HG03196 (cell line): Measurements from ENCODE around the gene GPD2.
"Not testable (repeated sequence)": the region's sequence is repeated elsewhere in the genome, so short reads cannot be mapped to it uniquely, and the experiment has no call there.

Source experiments
- ATAC-seq: cut with Tn5 transposase; IDR thresholded peaks from one replicate; pipeline ENCODE4 v1.9.1; 2021; ENCODE audit not compliant: unreplicated experiment

GPD2 gene

DNA sequence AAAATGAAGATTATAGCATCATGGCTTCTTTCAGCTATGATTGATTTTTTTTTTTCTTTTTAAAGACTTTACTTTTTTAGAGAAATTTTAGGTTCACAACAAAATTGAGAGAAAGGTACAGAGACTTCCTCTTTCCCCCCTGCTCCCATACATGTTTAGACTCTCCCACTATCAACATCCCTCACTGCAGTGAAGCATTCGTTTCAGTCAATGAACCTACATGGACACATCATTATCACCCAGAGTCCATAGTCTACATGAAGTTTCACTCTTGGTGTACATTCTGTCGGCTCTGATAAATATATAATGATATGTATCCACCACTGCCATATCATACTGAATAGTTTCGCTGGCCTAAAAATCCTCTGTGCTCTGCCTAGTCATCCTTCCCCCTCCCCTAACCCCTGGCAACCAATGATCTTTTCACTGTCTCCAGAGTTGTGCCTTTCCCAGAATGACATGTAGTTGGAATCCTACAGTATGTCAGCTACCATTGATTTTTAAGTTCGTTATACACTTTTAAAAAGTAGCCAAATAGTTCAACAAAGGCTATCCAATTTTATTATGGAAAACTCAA lies 86.8 kb downstream of the GPD2 start:
- no peak for ATAC-seq

- peak; percentile 97 for ATAC-seq
Observed at GRCh38 chr2:156526950-156527636, 90.9 kb downstream of the GPD2 start.

- ATAC-seq: not testable (repeated sequence)
Observed at GRCh38 chr2:156528583-156528982, 92.4 kb downstream of the GPD2 start.

GRCh38 chr2:156532989-156533388 lies 96.8 kb downstream of the GPD2 start:
- peak; percentile 69 for ATAC-seq

DNA sequence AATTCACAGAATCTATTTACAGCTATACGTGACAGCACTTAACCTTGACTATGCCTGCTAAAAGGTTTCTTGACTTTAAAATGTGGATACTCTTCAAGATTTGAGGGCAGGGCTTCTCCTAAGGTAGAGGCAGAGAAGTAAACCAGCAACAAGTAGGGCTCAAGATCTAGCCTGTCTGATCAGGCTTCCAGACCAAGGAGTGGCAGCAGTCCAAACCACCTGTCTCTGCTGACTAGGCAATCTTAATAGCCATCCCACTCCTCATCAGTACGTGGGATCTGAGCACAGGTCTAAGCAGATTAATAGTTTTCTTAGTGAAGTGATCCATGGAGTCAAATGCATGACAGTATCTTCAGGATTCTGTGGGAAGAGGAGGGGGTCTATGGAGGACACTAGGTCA lies 100.4 kb downstream of the GPD2 start:
- no peak for ATAC-seq

DNA sequence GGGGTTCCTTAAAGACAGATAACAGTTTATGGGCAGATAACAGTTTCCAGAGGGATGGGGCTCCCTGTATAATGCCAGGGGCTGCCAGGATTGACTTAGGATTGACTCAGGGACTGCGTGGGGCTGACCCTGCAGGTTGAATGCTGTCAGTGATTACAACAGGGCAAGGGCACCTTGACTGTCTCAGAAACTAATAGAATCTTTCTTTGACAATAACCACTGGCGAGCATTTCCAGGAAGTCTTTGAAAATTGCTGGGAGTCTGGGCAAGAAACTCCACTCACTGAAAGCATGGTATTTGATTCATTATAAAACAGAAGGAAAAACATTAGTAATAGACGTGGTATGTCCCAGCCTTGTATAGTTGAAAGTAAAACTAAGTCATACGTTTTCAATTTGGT lies 101.0 kb downstream of the GPD2 start:
- no peak for ATAC-seq

DNA sequence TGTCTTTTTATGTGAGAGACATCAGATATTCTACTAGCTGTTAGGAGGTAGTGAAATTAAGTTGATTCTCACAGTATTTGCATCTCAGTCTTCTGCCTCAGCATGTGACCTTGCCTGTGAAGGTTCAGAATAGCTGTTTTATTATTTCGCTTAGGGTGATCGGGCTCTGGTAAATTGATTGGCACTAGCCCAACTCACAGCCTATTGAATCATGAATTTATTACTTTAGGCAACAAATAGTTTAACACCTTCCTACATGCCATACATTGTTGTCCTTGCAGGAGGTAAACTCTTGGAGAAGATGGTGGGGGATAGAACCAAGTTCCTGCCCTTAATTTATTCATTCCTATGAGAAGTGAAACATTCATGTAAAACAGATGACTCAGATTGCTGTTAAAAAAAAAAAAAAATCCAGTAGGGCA lies 101.9 kb downstream of the GPD2 start:
- ATAC-seq: peak; percentile 47

DNA sequence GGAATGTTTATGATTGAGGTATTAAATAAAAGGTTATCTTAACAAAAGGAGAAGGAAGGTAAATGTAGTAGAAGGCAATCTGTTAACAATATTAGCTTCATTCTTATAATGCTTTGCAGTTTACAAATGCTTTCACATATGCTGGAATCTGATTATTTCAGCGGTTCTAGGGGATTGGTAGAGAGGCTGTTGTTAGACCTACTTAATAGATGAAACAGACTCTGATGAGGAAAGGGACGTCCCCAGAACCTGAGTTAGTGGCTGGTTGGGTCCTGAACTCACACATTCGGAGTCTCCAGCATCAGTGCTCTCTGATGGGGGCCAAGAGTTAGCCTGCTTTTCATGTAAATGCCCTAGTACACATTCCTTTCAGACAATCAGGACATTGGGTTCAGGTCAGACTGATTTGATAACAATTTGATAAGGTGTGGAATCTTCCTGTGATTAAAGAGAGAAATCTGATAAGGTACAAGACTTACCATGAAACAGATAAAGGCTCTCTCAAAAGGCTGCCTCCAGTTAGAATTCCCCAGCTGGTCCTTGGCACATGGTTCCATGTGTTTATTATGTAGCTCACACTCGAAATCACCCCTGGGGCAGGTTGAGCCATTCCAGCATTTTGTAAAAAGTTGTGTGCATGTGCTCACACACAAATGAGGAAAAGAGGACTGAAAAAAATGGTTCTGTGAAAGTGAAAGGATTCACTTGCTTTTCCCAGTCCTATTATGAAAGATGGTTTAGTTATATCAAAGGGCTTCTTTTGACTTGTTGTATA lies 103.1 kb downstream of the GPD2 start:
- ATAC-seq: no peak

- no peak for ATAC-seq
Observed at GRCh38 chr2:156540706-156541105, 104.5 kb downstream of the GPD2 start.

GRCh38 chr2:156541229-156541628 lies 105.0 kb downstream of the GPD2 start:
- no peak for ATAC-seq

- ATAC-seq: no peak
Observed at GRCh38 chr2:156541706-156542105, 105.5 kb downstream of the GPD2 start.

DNA sequence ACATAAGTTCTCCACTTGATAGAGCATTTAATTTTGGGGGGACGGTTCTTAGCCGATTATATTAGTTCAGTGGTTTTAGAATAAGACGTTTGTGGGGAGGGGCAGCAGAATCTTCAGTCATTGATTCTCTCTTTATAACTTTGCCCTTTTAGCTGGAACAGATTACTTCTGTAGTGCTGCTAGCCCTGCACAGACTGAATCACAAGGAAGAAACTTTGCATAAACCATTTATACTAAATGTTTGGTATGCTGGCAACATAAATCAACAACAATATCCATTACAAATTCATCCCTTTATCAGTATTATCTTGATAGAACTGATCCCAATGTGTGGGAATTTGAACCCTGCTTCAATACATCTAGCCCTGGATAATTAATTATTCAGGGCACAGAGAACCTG lies 112.2 kb downstream of the GPD2 start:
- no peak for ATAC-seq

DNA sequence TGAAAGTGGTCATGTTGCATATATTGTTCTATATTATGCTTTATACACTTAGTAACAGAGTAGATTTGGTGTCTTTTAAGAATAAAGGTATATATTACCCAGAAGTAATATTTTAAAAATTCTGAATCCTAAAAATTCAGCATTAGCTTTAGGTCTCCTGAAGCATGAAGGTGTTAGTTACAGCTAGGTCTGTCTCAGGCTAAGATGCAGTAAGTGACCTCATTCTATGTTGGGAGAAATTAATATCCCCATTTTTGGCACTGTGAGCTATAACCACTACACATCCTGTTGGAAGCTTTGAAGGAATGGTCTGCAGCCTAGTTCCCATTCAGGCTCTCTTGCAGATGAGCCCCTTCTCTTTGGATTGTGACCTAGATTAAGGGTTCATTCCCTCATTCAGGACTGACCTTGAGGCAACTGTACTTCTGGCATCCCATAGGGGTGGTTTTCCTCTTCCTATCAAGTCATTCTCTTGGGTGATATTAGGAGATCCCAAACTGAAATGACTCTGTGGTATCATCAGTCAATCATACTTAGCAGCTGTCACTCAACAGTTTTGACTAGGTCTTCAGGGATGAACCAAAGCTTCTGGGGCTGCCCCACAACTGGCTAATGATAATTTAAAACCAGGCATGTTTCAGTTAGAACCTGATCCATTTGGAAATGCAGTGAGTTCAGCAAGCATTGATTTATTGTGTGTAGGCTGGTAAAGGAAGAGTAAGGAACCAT lies 117.7 kb downstream of the GPD2 start:
- ATAC-seq: no peak

GRCh38 chr2:156561326-156561725 lies 125.1 kb downstream of the GPD2 start:
- no peak for ATAC-seq

DNA sequence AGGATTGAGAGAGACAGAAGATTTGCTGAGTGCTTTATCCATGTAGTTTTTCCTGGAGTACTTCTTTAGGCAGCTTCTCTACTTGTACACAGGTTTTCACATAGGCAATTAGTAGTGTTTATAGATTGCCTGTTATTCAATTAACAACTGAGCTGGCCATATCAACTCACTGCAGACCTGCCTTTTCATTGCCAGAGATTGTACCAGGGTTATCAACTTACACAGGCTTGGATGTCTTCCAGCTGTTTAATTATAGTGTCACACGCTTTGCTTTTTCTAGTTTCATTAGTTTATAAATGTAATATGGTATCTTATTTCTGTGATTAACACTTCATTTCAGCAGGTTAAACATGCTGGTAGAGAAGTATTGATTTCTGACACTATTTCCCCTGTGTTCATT lies 125.9 kb downstream of the GPD2 start:
- no peak for ATAC-seq

GRCh38 chr2:156563994-156564753 lies 128.0 kb downstream of the GPD2 start:
- ATAC-seq: no peak

DNA sequence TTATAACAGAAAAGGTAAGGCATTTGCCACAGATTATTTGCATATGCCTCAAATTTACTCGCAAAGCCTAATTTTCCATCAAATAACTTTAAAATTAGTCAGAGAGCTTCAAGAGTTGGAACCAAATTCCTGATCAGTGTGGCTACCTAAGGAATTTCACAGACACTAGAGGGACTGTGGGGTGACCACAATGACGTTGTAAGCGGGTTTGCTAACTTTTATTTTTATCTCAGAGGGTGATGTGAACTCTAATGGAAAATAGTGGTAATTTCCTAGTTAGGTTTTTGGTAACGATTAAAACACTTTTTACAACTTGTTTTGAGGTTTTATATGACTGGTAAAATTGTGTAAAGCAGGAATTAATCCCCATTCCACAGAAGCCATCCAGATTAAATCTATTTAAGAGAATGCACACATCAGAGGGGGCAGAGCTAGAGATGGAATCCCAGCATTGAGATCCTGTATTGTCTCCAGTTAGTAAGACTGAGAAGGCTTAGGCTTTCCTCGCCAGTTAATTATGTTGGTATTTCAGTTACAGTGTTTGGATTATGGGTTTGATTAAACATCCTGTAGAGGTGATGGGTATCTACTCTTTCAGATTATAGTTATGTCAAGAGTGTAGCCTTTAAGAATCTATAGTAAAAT lies 129.0 kb downstream of the GPD2 start:
- ATAC-seq: no peak

DNA sequence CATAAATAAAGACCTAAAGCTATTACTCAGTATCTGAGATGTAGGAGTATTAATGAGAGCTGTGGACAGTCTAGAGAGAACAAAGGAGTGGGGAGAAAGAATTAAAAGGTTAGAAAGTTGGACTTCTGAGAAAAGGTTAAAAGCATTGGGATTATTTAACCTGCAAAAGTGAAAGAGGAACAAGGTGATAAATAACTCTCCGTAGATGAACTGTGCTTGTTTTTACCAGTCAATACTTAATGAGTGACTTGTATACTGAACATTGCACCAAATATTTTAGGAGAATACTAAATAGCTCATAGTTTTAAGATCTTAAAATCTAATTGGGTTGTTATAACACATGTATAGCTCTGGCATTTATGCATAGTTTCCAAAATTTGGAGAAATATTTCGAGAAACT lies 137.5 kb downstream of the GPD2 start:
- ATAC-seq: no peak

GRCh38 chr2:156574112-156574511 lies 137.9 kb downstream of the GPD2 start:
- ATAC-seq: no peak

GRCh38 chr2:156576005-156576404 lies 139.8 kb downstream of the GPD2 start:
- no peak for ATAC-seq
